Fibroblast of pulmonary artery (primary cell): ENCODE results near the gene ARPC1A.
"Not testable (repeated sequence)": the region's sequence is repeated elsewhere in the genome, so short reads cannot be mapped to it uniquely, and the experiment has no call there.

Experiments used
- DNase-seq: peaks from one replicate; pipeline ENCODE4 v3.0.0-alpha.2; 2010; ENCODE audit warnings: low read depth
- H3K4me3 ChIP-seq: replicated peaks from 2 replicates; pipeline ENCODE4 v1.5.1; 2011; ENCODE audit warnings: low read depth, mild to moderate bottlenecking, control low read depth, low read length, moderate library complexity
- TF ChIP-seq, protein P1 (sequence below): IDR thresholded peaks from 2 replicates; pipeline ENCODE4 v1.5.1; 2011; ENCODE audit warnings: mild to moderate bottlenecking, control low read depth, low read length, inconsistent platforms; ENCODE audit errors: missing control alignments

ARPC1A gene

DNA sequence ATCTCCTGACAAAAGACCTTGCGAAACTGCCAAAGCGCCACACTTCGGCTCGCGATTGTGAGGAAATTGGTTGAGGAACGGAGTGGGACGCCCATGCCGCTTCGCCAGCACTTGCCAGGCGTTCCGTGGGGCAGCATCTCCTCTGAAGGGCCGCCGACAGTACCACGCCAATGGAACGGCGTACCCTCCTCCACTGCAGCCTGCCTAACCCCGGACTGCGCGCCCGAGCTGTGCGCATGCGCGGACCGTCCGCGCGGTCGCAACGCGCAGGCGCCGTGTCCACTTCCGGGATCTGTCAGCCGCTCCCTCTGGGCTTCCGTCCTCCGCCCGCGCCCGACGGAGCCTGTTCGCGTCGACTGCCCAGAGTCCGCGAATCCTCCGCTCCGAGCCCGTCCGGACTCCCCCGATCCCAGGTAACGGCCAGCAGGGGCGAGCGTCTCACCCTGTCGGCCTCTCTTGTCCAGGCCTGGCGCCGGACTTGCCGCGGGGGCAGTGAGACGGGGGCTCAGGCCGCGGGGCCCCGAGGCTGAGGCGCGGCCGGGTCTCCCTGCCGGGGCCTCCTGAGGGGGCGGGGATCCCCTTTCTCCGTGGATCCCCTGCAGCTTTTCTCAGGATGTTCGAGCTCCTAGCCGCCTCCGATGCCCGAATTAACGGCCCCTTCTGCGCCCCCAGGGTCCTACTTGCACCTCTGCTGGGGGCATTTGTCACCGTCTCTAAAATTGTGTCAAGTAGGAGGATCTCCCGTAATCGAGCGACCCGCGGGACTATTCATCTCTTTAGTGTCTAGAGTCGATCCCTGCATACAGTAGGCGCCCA, at the start of gene ARPC1A:
TSS of gene ARPC1A (plus strand) at position 307 of the 816 bp plus-strand sequence. CDS start 7,456 bp downstream, outside the sequence.
- peak; percentile 95 for DNase-seq
- TF ChIP-seq, protein P1, sequence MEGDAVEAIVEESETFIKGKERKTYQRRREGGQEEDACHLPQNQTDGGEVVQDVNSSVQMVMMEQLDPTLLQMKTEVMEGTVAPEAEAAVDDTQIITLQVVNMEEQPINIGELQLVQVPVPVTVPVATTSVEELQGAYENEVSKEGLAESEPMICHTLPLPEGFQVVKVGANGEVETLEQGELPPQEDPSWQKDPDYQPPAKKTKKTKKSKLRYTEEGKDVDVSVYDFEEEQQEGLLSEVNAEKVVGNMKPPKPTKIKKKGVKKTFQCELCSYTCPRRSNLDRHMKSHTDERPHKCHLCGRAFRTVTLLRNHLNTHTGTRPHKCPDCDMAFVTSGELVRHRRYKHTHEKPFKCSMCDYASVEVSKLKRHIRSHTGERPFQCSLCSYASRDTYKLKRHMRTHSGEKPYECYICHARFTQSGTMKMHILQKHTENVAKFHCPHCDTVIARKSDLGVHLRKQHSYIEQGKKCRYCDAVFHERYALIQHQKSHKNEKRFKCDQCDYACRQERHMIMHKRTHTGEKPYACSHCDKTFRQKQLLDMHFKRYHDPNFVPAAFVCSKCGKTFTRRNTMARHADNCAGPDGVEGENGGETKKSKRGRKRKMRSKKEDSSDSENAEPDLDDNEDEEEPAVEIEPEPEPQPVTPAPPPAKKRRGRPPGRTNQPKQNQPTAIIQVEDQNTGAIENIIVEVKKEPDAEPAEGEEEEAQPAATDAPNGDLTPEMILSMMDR = peak; percentile 17
- peak within 1 kb of the TSS; percentile 83 for H3K4me3 ChIP-seq

DNA sequence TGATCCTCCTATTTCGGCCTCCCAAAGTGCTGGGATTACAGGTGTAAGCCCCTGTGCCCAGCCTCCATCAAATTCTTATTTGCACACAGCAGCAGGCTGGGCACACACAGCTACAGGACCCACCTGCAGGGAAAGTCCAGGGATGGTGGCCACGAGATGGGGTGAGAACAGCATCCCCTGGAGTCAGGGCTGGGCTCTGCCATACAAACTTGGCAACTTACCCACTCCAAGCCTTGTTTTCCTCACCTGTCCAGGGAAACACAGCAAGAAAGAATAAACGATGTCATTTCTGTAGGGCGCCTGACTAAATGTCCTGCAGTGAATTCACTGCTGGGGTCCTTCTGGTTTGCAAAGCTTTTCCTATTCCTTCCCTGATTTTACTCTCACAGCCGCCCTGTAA, 47.5 kb upstream of the ARPC1A start:
- TF ChIP-seq, protein P1 = no peak
- DNase-seq = no peak
- H3K4me3 ChIP-seq = no peak overlapping the region

- not testable (repeated sequence) for DNase-seq, H3K4me3 ChIP-seq
Measured at GRCh38 chr7:99284165-99284564, 41.5 kb upstream of the ARPC1A start.

GRCh38 chr7:99287779-99288534, 37.7 kb upstream of the ARPC1A start:
- TF ChIP-seq, protein P1 = no peak
- no peak overlapping the region for H3K4me3 ChIP-seq
- no peak for DNase-seq

DNA sequence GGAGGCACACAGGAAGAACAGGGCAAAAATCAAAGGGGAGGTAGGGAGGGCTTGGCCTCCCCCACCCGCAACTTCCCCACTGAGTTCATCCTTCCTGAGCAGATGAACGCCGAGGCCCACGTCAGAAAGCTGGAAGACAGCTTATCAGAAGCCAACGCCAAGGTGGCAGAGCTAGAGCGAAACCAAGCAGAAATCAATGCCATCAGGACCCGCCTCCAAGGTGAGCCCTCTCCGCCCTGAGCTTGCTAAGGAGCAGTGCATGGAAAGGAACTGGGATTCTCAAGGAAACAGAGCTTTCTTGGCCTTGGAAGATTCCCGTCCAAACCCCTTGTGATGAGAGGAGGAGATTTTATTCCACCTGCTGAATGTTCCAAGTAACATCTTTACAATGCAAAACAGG, 36.5 kb upstream of the ARPC1A start:
- DNase-seq = no peak
- TF ChIP-seq, protein P1 = no peak
- no peak overlapping the region for H3K4me3 ChIP-seq

GRCh38 chr7:99290148-99290547, 35.5 kb upstream of the ARPC1A start:
- not testable (repeated sequence) for H3K4me3 ChIP-seq, DNase-seq

- TF ChIP-seq, protein P1 = no peak
- H3K4me3 ChIP-seq = no peak overlapping the region
- DNase-seq = peak; percentile 24
Measured at GRCh38 chr7:99290980-99291607, 34.6 kb upstream of the ARPC1A start.
